ENCODE results near the gene SLC25A31. TPM values are rescaled to one million over a fixed set of nuclear protein-coding genes. Genes with fewer than 3 reads are reported as not detected.

Gene SLC25A31
- total and polyA plus RNA-seq, 3 experiments from 2014 or later = not detected

GRCh38 chr4:127759893-127760292 is 29.7 kb downstream of the SLC25A31 start:
- no peaks in the 10 kb centered on the region for H3K27me3 ChIP-seq (ENCODE audit: insufficient read depth, low read length, poor library complexity, severe bottlenecking)
- no peaks in the 10 kb centered on the region for H3K36me3 Mint-ChIP-seq
- no peak for DNase-seq
- no peak overlapping the region for H3K27ac ChIP-seq (ENCODE audit: low read depth, low read length)
- no peaks in the 10 kb centered on the region for H3K4me1 ChIP-seq (ENCODE audit: insufficient read depth, low read length)
- H3K4me3 Mint-ChIP-seq = no peak overlapping the region
- H3K9me3 ChIP-seq (ENCODE audit: low read length) = no peaks in the 10 kb centered on the region
- H3K36me3 ChIP-seq (ENCODE audit: insufficient read depth, low read length) = no peaks in the 10 kb centered on the region
- ChIA-PET POLR2A (no interaction called here), CTCF (no interaction called here)
- no peak overlapping the region for H3K27ac Mint-ChIP-seq
- peaks cover 0 to 2% (median 0%) of the 10 kb centered on the region in 5 donors for H3K9me3 Mint-ChIP-seq
- H3K27me3 Mint-ChIP-seq = peaks cover 4 to 8% of the 10 kb centered on the region in 2 donors
- no peaks in the 10 kb centered on the region for H3K4me1 Mint-ChIP-seq
- no peak overlapping the region for H3K4me3 ChIP-seq (ENCODE audit: low read length)

- Mint-ChIP-seq H3K4me1 (no peaks in the 10 kb centered on the region), H3K36me3 (no peaks in the 10 kb centered on the region), H3K4me3 (no peak overlapping the region), H3K27me3 (peaks cover 8 to 49% of the 10 kb centered on the region in 2 donors), H3K27ac (no peak overlapping the region), H3K9me3 (no peaks in the 10 kb centered on the region)
- Histone ChIP-seq H3K27ac (ENCODE audit: low read depth, low read length) (no peak overlapping the region), H3K4me1 (ENCODE audit: insufficient read depth, low read length) (no peaks in the 10 kb centered on the region), H3K4me3 (ENCODE audit: low read length) (no peak overlapping the region), H3K27me3 (ENCODE audit: insufficient read depth, low read length, poor library complexity, severe bottlenecking) (no peaks in the 10 kb centered on the region), H3K36me3 (ENCODE audit: insufficient read depth, low read length) (no peaks in the 10 kb centered on the region), H3K9me3 (ENCODE audit: low read length) (no peaks in the 10 kb centered on the region)
- CTCF ChIA-PET = no interaction called here
- POLR2A ChIA-PET = no interaction called here
- no peak for DNase-seq
Measured at GRCh38 chr4:127771535-127772275, 41.5 kb downstream of the SLC25A31 start.

GRCh38 chr4:127772769-127773671 is 42.8 kb downstream of the SLC25A31 start:
- no peaks in the 10 kb centered on the region for H3K4me1 ChIP-seq (ENCODE audit: insufficient read depth, low read length)
- no peaks in the 10 kb centered on the region for H3K27me3 ChIP-seq (ENCODE audit: insufficient read depth, low read length, poor library complexity, severe bottlenecking)
- H3K27me3 Mint-ChIP-seq = peaks cover 17 to 59% of the 10 kb centered on the region in 2 donors
- H3K36me3 Mint-ChIP-seq = no peaks in the 10 kb centered on the region
- no peak overlapping the region for H3K27ac ChIP-seq (ENCODE audit: low read depth, low read length)
- ChIA-PET CTCF (no interaction called here), POLR2A (no interaction called here)
- no peaks in the 10 kb centered on the region for H3K36me3 ChIP-seq (ENCODE audit: insufficient read depth, low read length)
- H3K4me3 Mint-ChIP-seq = no peak overlapping the region
- DNase-seq = no peak
- H3K27ac Mint-ChIP-seq = peak overlapping the region in 1 of 8 donors; percentile 32
- H3K4me1 Mint-ChIP-seq = no peaks in the 10 kb centered on the region
- no peaks in the 10 kb centered on the region for H3K9me3 ChIP-seq (ENCODE audit: low read length)
- H3K4me3 ChIP-seq (ENCODE audit: low read length) = no peak overlapping the region
- H3K9me3 Mint-ChIP-seq = peaks cover 0 to 2% (median 0%) of the 10 kb centered on the region in 5 donors

- Mint-ChIP-seq H3K4me3 (no peak overlapping the region), H3K36me3 (no peaks in the 10 kb centered on the region), H3K9me3 (peaks cover 0 to 2% (median 0%) of the 10 kb centered on the region in 5 donors), H3K27ac (no peak overlapping the region), H3K4me1 (peaks cover 0 to 1% (median under 1%) of the 10 kb centered on the region in 3 donors), H3K27me3 (peaks cover 30 to 77% of the 10 kb centered on the region in 2 donors)
- Histone ChIP-seq H3K9me3 (ENCODE audit: low read length) (no peaks in the 10 kb centered on the region), H3K36me3 (ENCODE audit: insufficient read depth, low read length) (no peaks in the 10 kb centered on the region), H3K27me3 (ENCODE audit: insufficient read depth, low read length, poor library complexity, severe bottlenecking) (peaks cover 10% of the 10 kb centered on the region), H3K4me3 (ENCODE audit: low read length) (no peak overlapping the region), H3K4me1 (ENCODE audit: insufficient read depth, low read length) (no peaks in the 10 kb centered on the region), H3K27ac (ENCODE audit: low read depth, low read length) (no peak overlapping the region)
- no peak for DNase-seq
- CTCF ChIA-PET = no interaction called here
- POLR2A ChIA-PET = no interaction called here
Measured at GRCh38 chr4:127775843-127776242, 45.6 kb downstream of the SLC25A31 start.

- Mint-ChIP-seq H3K27ac (no peak overlapping the region), H3K4me1 (peaks cover 5 to 8% (median 7%) of the 10 kb centered on the region in 3 donors), H3K9me3 (peaks cover 0 to 2% (median 0%) of the 10 kb centered on the region in 5 donors), H3K36me3 (no peaks in the 10 kb centered on the region), H3K4me3 (no peak overlapping the region), H3K27me3 (peaks cover 31 to 79% of the 10 kb centered on the region in 2 donors)
- ChIA-PET CTCF (no interaction called here), POLR2A (no interaction called here)
- Histone ChIP-seq H3K27me3 (ENCODE audit: insufficient read depth, low read length, poor library complexity, severe bottlenecking) (peaks cover 17% of the 10 kb centered on the region), H3K27ac (ENCODE audit: low read depth, low read length) (no peak overlapping the region), H3K4me3 (ENCODE audit: low read length) (no peak overlapping the region), H3K4me1 (ENCODE audit: insufficient read depth, low read length) (no peaks in the 10 kb centered on the region), H3K9me3 (ENCODE audit: low read length) (no peaks in the 10 kb centered on the region), H3K36me3 (ENCODE audit: insufficient read depth, low read length) (no peaks in the 10 kb centered on the region)
- no peak for DNase-seq
Measured at GRCh38 chr4:127776620-127777019, 46.4 kb downstream of the SLC25A31 start.

GRCh38 chr4:127777487-127777886 is 47.3 kb downstream of the SLC25A31 start:
- POLR2A ChIA-PET = no interaction called here
- no peaks in the 10 kb centered on the region for H3K36me3 Mint-ChIP-seq
- Histone ChIP-seq H3K36me3 (ENCODE audit: insufficient read depth, low read length) (no peaks in the 10 kb centered on the region), H3K4me1 (ENCODE audit: insufficient read depth, low read length) (peaks cover 2% of the 10 kb centered on the region), H3K27me3 (ENCODE audit: insufficient read depth, low read length, poor library complexity, severe bottlenecking) (peaks cover 25% of the 10 kb centered on the region), H3K4me3 (ENCODE audit: low read length) (no peak overlapping the region), H3K9me3 (ENCODE audit: low read length) (no peaks in the 10 kb centered on the region), H3K27ac (ENCODE audit: low read depth, low read length) (no peak overlapping the region)
- DNase-seq = no peak
- H3K9me3 Mint-ChIP-seq = peaks cover 0 to 2% (median 0%) of the 10 kb centered on the region in 5 donors
- CTCF ChIA-PET = no interaction called here
- no peak overlapping the region for H3K27ac Mint-ChIP-seq
- H3K4me3 Mint-ChIP-seq = no peak overlapping the region
- peaks cover 34 to 77% of the 10 kb centered on the region in 2 donors for H3K27me3 Mint-ChIP-seq
- peaks cover 8 to 11% (median 9%) of the 10 kb centered on the region in 3 donors for H3K4me1 Mint-ChIP-seq

GRCh38 chr4:127778102-127778501 is 47.9 kb downstream of the SLC25A31 start:
- Mint-ChIP-seq H3K9me3 (peaks cover 0 to 2% (median 0%) of the 10 kb centered on the region in 5 donors), H3K27ac (no peak overlapping the region), H3K27me3 (peaks cover 40 to 80% of the 10 kb centered on the region in 2 donors), H3K4me3 (no peak overlapping the region), H3K4me1 (peaks cover 12 to 17% (median 15%) of the 10 kb centered on the region in 3 donors), H3K36me3 (peaks cover 0 to 1% (median 0%) of the 10 kb centered on the region in 3 donors)
- CTCF ChIA-PET = no interaction called here
- H3K27ac ChIP-seq (ENCODE audit: low read depth, low read length) = no peak overlapping the region
- no peaks in the 10 kb centered on the region for H3K36me3 ChIP-seq (ENCODE audit: insufficient read depth, low read length)
- H3K4me1 ChIP-seq (ENCODE audit: insufficient read depth, low read length) = peaks cover 4% of the 10 kb centered on the region
- no peak for DNase-seq
- H3K4me3 ChIP-seq (ENCODE audit: low read length) = no peak overlapping the region
- peaks cover 31% of the 10 kb centered on the region for H3K27me3 ChIP-seq (ENCODE audit: insufficient read depth, low read length, poor library complexity, severe bottlenecking)
- POLR2A ChIA-PET = no interaction called here
- H3K9me3 ChIP-seq (ENCODE audit: low read length) = no peaks in the 10 kb centered on the region

- peaks cover 54 to 83% of the 10 kb centered on the region in 2 donors for H3K27me3 Mint-ChIP-seq
- H3K27ac ChIP-seq (ENCODE audit: low read depth, low read length) = no peak overlapping the region
- H3K36me3 Mint-ChIP-seq = peaks cover 0 to 1% (median 0%) of the 10 kb centered on the region in 3 donors
- H3K9me3 ChIP-seq (ENCODE audit: low read length) = no peaks in the 10 kb centered on the region
- H3K4me1 Mint-ChIP-seq = peaks cover 15 to 21% (median 20%) of the 10 kb centered on the region in 3 donors
- H3K27me3 ChIP-seq (ENCODE audit: insufficient read depth, low read length, poor library complexity, severe bottlenecking) = peaks cover 36% of the 10 kb centered on the region
- POLR2A ChIA-PET = no interaction called here
- no peak overlapping the region for H3K4me3 ChIP-seq (ENCODE audit: low read length)
- peak overlapping the region in 6 of 7 donors; percentile 10 to 81 (median 46) for H3K4me3 Mint-ChIP-seq
- H3K27ac Mint-ChIP-seq = no peak overlapping the region
- no peak for DNase-seq
- H3K36me3 ChIP-seq (ENCODE audit: insufficient read depth, low read length) = no peaks in the 10 kb centered on the region
- CTCF ChIA-PET = no interaction called here
- H3K9me3 Mint-ChIP-seq = peaks cover 0 to 5% (median 0%) of the 10 kb centered on the region in 5 donors
- H3K4me1 ChIP-seq (ENCODE audit: insufficient read depth, low read length) = peaks cover 4% of the 10 kb centered on the region
Measured at GRCh38 chr4:127780598-127780997, 50.4 kb downstream of the SLC25A31 start.
